Measurements from ENCODE around the gene ABCA4.

ABCA4 gene

DNA sequence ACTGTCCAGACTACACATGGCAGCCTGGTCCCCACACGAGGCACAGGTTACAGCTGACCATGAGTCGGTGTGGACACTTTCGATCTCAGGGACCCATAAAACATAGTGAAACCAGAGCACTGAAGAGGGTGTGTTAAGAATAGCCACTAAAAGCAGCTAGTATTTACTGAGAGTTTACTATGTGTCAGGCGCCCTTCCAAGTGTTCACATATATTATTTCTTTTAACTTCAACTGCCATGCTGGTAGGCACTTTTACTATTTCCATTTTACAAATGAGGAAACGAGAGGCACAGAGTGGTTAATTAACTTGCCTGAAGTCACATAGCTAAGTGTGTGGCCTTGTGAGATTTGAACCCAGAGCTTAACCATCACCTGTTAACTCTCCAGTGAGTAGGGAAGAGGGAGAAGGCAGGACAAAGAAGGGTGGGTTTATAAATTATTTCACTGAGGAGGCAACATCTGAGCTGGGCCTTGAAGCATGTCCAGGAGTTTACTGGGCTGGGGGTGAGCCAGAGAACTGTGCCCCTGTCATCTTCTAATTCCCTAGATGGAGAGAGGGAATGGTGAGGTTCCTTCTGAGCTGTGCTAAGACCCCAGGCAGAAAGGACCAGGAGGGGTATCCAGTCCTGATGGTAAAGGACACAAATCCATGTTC lies 20.7 kb downstream of the ABCA4 start:
- no peak for TF ChIP-seq TAF1 (IDR thresholded peaks at IDR 0.05; ENCODE audit: borderline replicate concordance, insufficient read depth, low read length)
- TF ChIP-seq POLR2AphosphoS5 (IDR thresholded peaks at IDR 0.05; ENCODE audit: low read depth, low read length): no peak
- no peak for TF ChIP-seq FOXP2 (optimal IDR thresholded peaks at IDR 0.05; ENCODE audit: borderline replicate concordance, extremely low read depth, extremely low read length, insufficient read depth)
- TF ChIP-seq, protein P1, sequence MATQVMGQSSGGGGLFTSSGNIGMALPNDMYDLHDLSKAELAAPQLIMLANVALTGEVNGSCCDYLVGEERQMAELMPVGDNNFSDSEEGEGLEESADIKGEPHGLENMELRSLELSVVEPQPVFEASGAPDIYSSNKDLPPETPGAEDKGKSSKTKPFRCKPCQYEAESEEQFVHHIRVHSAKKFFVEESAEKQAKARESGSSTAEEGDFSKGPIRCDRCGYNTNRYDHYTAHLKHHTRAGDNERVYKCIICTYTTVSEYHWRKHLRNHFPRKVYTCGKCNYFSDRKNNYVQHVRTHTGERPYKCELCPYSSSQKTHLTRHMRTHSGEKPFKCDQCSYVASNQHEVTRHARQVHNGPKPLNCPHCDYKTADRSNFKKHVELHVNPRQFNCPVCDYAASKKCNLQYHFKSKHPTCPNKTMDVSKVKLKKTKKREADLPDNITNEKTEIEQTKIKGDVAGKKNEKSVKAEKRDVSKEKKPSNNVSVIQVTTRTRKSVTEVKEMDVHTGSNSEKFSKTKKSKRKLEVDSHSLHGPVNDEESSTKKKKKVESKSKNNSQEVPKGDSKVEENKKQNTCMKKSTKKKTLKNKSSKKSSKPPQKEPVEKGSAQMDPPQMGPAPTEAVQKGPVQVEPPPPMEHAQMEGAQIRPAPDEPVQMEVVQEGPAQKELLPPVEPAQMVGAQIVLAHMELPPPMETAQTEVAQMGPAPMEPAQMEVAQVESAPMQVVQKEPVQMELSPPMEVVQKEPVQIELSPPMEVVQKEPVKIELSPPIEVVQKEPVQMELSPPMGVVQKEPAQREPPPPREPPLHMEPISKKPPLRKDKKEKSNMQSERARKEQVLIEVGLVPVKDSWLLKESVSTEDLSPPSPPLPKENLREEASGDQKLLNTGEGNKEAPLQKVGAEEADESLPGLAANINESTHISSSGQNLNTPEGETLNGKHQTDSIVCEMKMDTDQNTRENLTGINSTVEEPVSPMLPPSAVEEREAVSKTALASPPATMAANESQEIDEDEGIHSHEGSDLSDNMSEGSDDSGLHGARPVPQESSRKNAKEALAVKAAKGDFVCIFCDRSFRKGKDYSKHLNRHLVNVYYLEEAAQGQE (IDR thresholded peaks at IDR 0.05; ENCODE audit: insufficient read depth in 1 of 2, low read depth in 2 of 2, low read length in 2 of 2): no peak
- no peak for TF ChIP-seq SIN3A (IDR thresholded peaks at IDR 0.05; ENCODE audit: borderline replicate concordance, insufficient read depth, low read length)

DNA sequence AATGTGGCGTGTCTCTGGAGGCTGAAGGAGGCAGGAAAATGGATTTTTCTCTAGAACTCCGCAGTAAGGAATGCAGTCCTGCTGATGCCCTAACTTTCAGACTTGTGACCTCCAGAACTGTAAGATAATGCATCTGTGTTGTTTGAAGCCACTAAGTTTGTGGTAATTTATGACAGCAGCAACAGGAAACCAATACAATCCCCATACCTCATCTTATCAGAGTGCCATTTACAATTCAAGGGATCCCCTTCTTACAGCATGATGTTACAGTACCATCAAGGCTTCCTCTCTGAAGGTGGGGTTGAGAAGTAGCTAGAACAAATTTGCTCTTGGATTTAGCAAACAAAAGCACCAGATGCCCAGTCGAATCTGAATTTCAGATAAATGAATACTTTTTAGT lies 21.6 kb downstream of the ABCA4 start:
- TF ChIP-seq POLR2AphosphoS5 (IDR thresholded peaks at IDR 0.05; ENCODE audit: low read depth, low read length) (no peak), FOXP2 (optimal IDR thresholded peaks at IDR 0.05; ENCODE audit: borderline replicate concordance, extremely low read depth, extremely low read length, insufficient read depth) (no peak), TAF1 (IDR thresholded peaks at IDR 0.05; ENCODE audit: borderline replicate concordance, insufficient read depth, low read length) (no peak), SIN3A (IDR thresholded peaks at IDR 0.05; ENCODE audit: borderline replicate concordance, insufficient read depth, low read length) (no peak)
- TF ChIP-seq, protein P1 (IDR thresholded peaks at IDR 0.05; ENCODE audit: insufficient read depth in 1 of 2, low read depth in 2 of 2, low read length in 2 of 2): no peak

DNA sequence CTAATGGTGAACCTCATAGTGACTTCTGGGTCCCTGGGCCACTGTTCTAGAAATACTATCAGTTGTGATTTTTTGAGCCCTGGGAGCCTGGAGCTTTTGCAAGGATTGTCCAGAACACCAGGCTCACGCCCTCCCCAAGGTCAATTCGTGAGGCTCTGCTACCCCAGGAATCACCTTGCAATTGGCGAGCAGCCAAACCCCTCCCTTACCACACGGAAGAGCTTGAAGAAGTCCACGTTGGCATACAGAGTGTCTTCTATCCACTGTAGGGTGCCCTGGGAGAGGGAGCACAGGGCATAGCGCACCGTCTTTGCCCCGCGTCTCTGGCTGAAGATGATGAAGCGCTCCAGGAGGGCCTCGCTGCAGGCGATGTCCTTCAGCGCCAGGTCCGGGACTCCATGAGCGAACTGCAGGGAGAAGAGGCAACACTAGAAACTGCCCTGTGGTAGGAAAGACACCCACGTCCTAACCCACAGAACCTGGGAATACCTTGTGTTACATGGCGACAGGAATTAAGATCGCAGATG lies 22.3 kb downstream of the ABCA4 start:
- no peak for TF ChIP-seq POLR2AphosphoS5 (IDR thresholded peaks at IDR 0.05; ENCODE audit: low read depth, low read length)
- TF ChIP-seq, protein P1 (IDR thresholded peaks at IDR 0.05; ENCODE audit: insufficient read depth in 1 of 2, low read depth in 2 of 2, low read length in 2 of 2): no peak
- TF ChIP-seq TAF1 (IDR thresholded peaks at IDR 0.05; ENCODE audit: borderline replicate concordance, insufficient read depth, low read length): no peak
- TF ChIP-seq SIN3A (IDR thresholded peaks at IDR 0.05; ENCODE audit: borderline replicate concordance, insufficient read depth, low read length): no peak
- TF ChIP-seq FOXP2 (optimal IDR thresholded peaks at IDR 0.05; ENCODE audit: borderline replicate concordance, extremely low read depth, extremely low read length, insufficient read depth): no peak

DNA sequence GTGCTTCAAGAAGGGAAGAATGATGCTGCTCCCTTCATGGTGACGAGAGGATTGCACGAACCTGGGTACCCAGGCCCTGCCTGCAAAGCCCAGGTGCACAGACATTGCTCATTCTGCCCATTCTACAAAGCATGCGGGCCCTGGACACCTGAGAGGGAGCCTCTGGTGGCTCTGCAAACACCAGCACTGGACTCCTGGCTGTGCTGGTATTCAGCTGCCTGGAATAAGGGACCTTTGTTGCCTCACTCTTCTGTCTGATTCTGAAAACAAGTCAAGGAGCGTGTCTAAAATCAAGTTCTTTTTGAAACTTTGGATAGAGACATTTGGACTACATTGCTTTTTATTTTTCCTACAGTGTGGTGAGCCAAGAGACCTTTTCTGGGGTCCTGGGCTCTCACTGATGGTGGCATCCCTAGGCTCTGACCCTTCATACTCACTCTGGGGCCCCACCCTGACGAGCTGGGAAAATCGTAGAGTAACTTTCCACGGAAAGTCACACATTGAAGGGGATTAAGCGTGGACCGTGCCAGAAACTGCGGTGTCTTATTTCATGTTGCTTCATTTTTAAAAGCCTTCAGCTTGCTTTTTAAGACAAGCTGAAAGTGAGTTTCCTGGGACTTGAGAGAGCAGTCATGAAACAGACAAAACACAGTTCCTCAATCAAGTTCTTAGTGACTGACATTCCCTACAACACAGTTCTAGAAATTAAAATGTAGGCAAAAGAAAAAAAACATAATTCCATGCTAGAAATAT lies 24.0 kb downstream of the ABCA4 start:
- no peak for TF ChIP-seq TAF1 (IDR thresholded peaks at IDR 0.05; ENCODE audit: borderline replicate concordance, insufficient read depth, low read length)
- no peak for TF ChIP-seq POLR2AphosphoS5 (IDR thresholded peaks at IDR 0.05; ENCODE audit: low read depth, low read length)
- TF ChIP-seq, protein P1 (IDR thresholded peaks at IDR 0.05; ENCODE audit: insufficient read depth in 1 of 2, low read depth in 2 of 2, low read length in 2 of 2): no peak
- TF ChIP-seq FOXP2 (optimal IDR thresholded peaks at IDR 0.05; ENCODE audit: borderline replicate concordance, extremely low read depth, extremely low read length, insufficient read depth): no peak
- no peak for TF ChIP-seq SIN3A (IDR thresholded peaks at IDR 0.05; ENCODE audit: borderline replicate concordance, insufficient read depth, low read length)

Data from PFSK-1 (cell line).